CD4-positive, alpha-beta T cell treated with Interleukin-17A for 1 hour (primary cell): ENCODE measurements around the gene DBH.
A peak's percentile ranks its signal among the peaks of the same experiment; 100 is the strongest.

ENCODE experiments used
- DNase-seq: peaks from one replicate; pipeline ENCODE4 v3.0.0-alpha.2; 2020

Gene DBH

DNA sequence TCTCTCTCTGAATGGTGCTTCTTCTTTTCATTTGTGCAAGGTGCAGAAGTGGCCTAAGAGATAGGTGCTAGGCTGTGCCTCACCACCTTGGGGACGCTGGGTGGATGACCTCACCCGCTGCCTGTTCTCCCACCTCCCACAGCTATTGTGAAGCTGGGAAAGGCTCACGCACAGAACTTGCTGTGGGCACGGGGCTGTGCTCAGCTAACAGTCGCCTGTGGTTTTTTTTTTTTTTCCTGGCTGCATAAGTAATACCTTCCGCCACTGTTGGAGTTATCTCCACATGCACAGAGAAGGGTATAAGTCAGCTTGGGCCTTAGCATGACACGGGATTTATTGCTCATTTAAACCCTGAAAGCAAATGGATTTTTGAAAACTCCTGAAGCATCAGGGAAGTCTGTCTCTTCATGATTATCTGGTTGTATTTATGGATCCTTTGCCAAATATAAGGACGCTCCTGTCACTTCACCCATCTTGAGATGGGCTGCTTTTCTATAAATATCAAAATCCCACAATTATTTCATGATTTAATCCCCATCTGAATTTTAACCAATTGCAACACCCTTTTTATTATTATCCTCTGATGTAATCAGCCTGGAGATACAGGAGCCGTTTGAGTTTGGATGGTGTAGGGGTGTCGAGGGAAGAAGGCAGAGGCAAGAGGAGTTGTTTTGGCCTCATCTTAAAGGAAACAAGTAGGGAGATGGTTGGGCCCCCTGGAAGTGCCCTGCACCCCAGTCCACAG, 9.0 kb downstream of the DBH start:
- DNase-seq = no peak

DNA sequence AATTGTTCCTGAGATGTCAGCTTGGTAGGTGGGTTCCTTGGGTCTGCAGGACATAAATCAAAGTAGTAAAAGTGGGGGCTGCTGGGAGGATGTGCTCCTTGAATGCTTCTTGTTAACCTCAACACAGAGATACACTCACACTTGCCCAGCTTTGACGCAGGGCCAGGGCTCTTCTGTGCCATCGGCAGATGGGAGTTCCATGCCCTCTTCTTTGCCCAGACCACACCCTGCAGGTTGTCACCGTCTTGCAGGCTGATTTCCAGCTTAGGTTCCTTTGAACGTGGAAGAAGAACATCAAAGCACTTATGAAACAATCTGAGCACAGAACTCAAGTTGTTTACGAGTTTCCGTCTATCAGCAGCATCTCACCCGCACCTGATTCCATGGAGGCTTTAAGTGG, 11.0 kb downstream of the DBH start:
- no peak for DNase-seq

DNA sequence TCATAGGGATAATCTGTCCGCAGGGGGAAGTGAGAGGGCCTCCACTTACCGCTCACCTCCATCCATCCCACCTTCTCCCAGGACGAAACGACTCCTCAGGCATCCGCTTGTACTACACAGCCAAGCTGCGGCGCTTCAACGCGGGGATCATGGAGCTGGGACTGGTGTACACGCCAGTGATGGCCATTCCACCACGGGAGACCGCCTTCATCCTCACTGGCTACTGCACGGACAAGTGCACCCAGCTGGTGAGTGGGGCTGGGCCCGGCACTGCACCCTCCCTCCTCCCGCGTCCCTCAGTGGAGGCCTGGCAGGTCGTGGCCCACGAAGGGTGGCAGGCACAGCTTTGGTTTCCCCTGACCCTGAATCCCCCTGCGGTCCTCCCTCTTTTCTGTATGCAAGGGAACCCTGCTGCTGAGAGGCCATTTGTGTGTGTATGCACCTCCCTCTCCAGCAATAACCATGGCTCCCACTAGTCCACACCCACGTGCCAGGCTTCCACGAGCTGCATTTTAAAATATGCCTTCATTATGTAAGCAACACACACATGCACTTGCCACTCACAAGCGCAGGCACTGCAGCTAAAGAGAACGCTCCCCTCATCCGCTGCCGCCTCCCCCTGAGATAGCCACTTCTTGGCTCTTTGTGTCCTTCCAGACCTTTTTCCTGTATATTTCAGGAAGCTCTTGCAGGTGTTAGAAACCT, 11.8 kb downstream of the DBH start:
- no peak for DNase-seq

DNA sequence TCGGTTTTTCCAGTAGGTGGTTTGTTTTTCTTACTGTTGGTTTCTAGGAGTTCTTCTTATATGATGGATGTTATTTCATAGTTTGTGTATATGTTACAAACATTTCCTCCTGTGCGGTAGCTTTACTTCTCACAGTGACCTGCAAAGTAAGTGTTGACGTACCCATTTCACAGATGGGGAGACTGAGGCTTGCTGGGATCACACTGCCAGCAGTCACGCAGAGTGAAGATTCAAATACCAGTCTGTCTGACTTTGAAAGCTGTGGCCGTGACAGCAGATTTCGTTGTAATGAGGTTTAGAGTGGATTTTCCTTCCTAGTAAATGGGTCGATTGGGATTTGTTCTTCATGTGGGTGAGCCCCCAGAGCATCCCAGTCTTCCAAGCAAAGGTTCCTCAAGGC, 13.0 kb downstream of the DBH start:
- DNase-seq = no peak

DNA sequence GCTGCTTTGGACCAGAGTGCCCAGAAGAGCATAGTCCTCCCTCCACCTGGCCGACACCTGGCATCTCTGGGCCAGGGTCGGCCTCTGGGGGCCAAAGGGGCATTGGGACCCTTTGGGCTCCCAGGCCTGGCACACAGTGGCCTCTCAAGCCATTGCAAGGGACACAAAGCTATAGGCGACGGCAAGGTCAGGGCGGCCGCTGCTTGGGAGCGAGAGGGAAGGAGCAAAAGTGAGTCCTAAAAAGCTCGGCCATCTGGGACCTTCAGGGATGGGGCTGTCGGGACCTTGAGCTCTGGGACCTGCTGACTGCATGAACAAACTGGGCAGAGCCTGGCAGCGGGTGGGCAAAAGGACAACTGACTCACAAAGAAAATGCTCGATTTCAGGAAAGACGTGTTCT, 13.9 kb downstream of the DBH start:
- no peak for DNase-seq

DNA sequence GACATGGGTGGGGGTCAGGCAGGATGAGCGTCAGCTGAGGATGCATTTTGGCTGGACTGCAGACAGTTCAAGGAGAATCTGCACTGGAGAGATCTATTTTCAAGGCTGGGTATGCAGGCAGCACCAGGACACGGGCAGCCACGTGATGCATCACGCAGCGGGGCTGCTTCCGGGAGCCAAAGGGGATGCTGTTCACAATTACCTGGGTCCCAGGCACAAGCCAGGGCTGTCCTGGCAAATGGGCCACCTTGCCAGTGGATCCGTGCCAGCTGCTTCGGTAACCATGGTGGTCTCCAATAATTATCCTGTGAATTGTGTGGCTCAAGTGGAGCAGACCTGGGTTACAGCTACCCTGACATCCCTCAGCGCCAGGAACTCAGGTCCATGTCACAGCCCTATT, 17.5 kb downstream of the DBH start:
- DNase-seq = no peak

DNA sequence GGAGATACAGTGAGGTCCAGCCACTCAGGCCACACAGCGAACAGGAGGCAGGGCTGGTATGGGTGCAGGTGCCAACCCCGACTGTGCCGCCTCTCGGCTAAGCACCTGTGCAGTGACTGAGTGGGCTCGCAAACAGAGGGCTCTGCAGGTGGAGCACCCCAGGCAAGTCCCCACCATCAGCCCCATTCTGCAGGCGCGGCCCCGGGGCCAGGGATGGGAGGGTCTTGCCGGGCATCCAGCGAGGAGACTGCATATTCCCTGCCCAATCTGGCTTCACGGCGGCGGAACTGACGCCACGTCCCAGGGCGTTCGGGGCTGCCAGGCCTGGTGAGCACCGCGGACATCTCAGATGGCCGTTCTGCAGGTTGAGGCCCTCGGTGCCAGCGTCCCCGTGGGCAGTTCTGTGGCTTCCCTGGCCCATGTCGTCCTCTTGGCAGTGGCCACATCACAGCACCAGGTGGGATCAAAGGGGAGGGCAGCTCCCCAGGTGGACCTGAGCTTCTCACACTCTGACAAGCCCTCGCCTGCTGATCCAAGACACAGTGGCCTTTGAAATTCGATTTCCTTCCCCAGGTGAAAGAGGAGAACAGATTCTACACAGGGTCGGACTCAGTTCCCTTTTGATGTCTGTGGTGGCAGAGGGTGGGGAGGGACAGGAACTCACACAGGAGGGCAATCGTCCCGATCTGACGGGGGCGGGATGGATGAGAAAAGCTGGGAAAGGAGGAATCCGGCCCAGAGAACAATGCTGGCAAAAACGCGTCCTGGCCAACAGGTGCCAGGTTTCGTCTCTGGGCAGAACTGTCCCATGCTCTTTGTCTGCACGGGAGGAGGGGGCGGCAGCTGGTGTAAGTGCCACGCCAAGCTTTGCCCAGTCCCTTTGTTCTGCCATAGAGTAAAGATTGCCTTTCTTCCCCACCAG, 18.8 kb downstream of the DBH start:
- DNase-seq = no peak

DNA sequence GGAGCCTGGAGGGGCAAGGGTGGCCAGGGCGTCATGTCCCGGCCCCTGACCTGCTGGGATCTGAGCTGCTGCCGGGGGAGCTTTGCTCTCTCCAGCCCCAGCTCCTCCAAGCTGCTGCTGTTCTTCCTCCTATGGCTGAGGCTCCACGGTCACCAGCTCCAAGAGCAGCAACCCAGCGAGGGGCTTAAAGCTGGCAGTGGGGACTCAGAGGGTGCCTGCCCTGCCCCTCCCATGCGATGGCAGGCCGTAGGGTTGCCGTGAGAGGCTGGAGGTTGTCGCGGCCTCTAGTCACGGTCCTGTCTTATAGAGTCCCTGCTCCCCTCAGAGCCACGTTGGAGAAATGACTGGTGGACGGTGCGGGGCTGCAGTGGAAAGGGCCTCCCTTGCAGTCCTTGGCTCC, 19.5 kb downstream of the DBH start:
- DNase-seq = no peak

DNA sequence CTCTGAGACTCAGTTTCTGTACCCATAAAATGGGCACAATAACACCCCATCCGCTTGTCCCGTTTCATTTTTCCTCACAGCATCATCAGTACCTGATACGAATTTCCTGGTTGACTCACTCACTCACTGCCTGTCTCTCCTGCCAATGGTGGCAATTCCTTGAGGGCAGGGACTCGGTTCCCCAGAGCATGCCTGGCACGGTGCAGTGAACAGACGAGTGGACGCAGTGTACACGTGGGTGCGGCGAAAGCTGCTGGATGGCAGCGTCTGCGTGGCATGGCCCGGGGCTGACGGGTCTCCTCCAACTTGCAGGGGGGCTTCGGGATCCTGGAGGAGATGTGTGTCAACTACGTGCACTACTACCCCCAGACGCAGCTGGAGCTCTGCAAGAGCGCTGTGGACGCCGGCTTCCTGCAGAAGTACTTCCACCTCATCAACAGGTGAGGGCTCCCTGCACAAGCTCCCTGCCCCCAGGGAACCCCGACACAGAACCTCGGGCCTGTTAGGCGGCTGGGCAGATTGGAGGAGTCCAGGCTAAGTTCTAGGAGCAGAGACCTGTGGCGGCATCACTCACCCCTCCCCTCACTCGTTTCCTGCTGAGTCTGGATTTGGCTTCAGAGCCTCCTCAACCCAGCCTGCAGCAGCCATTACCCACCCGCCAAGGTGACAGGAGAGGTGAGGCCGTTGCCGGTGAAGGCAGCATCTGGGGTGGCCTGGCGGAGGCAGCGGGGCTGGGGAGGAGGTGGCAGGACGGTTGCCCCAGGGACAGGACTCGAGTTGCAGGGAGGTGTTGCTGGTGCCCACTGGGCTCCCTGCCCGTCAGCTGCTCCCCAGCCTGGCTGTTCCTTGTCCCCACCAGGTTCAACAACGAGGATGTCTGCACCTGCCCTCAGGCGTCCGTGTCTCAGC, 20.3 kb downstream of the DBH start:
- DNase-seq = peak; percentile 48

DNA sequence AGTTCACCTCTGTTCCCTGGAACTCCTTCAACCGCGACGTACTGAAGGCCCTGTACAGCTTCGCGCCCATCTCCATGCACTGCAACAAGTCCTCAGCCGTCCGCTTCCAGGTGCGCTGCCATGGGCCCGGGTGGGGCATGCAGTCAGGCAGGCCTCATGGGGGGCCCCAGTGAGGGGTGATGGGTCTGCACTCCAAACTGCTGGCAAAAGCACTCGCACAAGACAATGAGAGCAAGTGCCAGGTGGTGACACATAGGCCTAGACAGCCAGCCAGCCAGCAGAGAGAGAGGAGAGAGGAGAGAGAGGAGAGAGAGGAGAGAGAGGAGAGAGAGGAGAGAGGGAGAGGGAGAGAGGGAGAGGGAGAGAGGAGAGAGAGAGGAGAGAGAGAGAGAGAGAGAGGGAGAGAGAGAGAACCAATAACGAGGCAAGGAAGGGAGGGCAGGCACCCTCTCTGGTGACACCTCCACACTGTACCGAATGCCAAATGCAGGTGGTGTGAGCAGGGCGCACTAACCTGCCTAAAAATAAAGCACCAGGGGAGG, 21.0 kb downstream of the DBH start:
- no peak for DNase-seq

DNA sequence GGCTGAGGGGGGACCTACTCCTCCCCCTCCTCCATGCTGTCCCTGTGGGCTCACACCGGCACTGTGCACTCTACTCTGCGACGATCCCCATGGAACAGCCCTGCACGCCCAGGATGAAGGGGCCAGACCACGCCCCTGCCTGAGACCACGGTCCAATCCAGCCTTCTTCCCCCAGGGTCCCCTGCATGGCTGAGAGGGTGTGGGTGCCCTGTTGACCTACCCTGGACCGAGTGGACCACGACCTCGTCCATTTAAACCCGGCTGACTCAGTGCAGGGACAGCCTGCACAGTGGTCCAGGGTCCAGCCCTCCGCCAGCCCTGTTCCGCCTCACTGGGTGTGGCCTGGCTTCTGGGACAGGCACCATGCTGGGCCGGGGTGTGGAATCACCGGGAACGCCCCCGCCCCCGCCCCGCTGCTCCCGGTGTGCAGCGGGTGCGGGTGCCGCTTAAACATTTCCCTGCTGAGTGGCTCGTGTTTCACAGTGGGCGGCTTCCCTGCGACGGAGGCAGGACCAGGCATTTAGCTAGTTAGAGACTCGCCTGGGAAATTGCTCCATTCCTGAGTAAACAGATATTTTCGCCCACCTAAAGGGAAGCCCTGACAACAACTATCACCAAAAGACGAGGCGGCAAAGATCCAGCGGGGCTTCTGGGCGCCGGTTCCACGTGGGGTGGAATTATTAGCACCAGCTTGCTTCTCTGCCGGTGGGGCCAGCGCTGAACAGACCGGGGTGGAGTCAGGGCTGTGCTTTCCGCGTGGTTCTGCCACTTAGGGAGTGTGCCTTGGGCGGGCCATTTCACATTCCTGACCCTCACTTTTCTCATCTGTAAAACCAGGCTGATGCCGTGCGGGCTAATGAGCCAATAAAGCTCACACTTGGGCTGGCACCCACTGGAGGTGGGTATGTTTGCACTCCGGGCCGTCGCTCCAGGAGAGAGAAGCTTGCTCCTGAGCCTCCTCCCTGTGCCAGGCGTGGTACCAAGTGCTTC, 22.6 kb downstream of the DBH start:
- DNase-seq = no peak

DNA sequence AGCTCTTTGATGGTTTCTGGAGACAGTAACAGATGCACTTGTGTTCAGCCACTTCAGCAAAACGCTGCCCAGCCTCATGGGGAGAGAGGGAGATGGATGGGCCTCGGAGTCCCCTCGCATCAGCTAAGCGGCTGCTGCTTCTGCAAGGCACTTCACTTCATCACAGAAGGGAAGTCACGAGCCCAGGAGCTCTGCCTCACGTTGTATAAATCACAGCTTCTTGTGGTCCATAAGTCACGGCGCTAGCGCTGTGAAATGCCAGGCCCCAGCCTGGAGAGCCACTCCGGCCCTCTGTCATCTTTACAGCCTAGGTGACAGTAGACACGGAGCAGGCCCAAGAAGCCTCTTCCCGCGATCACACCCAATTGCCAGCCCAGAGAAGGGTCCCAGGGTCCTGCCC, 23.4 kb downstream of the DBH start:
- no peak for DNase-seq

DNA sequence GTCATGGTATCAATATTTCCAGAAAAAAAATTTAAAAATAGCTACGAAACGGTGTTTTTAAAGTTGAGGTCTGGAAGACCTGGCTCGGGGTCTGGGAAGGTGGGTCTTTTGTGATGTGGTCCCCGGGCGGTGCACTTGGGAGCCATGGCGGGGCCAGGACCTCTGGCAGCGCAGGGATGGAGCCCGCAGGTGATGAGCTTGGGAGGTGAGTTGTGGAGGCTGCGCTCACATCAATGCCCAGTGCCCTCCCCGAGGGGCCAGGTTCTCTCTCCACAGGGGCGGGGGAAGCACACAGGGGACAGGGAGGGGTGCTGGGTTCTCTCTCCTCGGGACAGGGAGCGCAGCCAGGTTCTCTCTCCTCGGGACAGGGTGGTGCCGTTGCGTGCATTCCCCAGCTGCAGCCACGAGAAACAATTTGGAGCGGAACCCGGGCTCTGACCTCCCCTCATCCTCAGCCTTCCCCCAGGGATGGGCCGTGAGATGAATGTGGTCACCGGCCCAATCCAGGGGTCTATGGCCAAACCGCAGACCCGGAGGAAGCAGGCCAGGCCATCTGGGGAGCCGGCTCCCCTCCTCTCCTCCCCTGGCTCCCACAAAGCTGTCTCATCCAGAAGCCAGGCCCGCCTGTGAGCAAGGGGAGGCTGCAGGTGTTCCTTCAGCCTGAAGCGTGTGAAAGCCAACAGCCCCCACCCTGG, 25.8 kb downstream of the DBH start:
- no peak for DNase-seq

DNA sequence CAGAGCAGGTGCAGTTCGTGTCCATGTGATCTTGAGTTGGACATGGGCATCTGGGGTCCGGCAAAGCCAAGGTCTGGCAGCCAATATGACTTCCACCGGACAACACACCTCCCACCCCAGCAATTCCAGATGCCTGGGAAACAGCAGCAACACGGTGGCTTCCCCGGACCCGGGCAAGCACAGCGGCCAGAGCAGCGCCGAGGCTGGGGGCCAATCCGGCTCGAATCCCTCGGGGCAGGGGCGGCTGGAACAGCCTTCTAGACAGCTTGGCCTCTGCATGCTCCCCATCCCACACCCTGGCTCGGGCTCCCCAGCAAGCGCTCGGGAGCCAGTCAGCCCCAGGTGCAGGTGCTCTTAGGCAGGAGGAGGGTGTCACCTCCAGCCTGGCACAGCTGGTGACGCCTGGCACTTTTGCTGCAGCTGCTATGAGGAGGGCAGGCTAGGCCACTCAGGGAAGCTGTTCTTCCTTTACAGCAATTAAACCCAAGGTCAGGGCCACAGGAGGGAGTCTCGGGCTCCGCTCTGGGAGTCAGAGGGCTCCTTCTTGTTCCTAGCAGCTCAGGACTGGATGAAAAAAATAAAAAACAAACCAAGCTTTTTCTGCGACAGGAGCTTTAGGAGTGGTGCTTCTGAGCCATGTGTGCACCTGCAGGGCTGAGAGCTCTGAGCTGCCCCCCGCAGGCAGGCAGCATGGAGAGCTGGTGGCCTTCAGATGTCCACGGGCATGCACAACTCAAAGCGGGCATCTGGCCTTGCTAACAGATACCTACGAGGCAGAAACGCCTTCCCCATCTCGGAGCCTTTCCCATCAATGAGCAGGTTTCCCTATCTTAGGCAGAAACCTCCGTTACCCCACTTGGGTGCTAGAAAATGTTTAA, 28.2 kb downstream of the DBH start:
- DNase-seq = no peak

DNA sequence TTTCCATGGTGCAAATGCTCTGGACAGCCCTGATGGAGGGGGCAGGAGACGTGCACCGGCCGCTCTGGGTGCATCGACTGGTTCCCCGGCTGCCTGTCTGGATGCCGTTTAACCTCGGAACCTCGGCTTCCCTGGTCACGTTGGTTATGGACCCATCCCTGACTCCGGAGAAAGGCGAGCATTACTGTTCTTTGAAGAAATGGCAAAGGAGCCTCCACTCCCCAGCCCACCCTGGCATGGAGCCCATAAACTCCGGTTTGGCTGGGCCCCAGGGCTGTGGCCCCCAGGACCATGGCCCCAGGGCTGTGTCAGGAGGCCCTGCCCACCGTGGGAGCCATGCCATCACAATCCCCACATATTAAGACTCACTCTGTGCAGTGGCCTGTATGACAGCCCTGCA, 28.9 kb downstream of the DBH start:
- no peak for DNase-seq

DNA sequence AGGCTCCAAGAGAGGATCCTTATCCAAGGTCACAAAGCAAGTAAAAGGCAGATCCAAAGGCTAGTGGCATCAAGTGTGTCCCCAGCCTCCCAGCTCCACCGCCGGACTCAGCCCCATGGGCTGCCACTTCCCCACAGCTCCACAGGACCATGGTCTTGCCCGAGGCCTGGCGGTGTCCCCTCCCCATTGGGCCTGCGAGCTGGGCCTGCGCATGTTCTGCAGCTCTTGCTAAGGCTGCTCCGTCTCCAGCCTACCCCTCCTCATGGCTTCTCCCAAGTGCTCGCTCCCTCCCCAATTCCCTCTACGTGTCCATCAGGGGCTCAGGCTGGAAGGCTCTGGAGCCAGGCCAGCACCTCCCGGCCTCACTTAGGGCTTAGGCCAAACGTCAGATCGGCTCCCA, 29.4 kb downstream of the DBH start:
- no peak for DNase-seq

DNA sequence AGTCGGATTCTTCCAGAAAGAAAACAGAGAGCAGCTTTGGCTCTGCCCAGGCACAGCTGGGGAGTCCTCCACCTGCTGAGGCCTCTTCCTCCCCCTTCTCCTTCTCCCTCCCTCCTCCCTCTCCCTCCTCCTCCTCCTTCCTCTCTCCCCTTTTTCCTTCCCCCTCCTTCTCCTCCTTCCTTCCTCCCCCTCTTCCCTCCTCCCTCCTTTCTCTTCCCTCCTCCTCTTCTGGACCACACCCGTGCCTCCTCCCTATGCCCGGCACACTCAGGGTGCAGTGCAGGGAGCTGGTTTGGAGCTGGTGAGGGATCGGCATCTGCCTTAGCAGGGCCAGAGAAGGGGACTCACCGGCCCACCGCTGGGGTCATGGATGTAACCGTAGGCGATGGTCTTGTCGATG, 30.2 kb downstream of the DBH start:
- DNase-seq = no peak

DNA sequence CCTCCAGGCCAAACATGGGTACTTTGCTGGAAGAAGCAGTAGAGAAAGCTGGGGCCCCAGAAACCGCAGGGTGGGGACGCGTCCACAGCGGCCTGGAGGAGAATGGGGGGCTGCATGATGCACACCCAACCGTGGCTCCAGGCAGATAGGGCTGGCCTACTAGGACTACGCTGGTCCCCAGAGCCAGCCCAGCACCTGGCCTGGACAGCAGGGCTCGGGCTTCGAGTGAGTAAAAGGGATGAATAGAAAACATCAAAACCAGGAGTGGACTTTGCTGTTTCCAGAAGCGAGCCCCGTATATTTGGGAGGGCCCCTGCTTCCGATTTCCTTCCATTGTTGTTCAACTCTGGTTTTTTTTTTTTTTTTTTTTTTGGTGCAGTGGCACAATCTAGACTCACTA, 30.7 kb downstream of the DBH start:
- no peak for DNase-seq

DNA sequence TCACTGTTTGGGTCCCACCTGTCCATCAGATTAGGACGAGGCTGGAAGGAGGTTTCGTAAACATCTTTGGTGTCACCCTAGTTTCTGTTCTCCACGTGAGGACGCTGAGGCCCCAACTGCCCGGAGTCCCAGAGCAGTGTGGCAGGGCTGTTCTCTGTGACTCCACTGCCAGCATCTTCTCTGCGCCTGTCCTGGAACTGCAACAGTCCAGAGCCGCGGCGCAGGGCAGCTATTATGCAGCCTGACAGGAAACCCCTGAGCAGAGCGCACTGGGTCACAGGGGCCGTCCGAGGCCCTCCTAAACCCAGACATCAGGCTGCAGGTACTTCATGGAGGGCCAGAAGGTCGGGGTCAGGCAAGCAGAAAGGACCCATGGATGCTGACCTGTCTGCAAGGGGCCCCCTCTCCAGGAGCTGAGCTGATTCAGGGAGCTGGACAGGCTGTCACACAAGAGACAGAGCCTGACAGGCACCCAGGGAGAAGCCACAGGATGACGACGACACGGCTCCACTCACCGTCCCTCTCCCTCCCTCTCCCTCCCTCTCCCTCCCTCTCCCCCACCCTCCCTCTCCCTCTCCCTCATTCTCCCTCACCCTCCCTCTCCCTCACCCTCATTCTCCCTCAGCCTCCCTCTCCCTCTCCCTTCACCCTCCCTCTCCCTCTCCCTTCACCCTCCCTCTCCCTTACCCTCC, 31.7 kb downstream of the DBH start:
- no peak for DNase-seq
